Stimulated activated CD4-positive, alpha-beta T cell treated with anti-CD3 and anti-CD28 coated beads, TNF-alpha, amount 100 ng/mL, for 24 hours (primary cell): ENCODE measurements around the gene FAM193B.

Experiments
- DNase-seq, 3 experiments: peaks; one replicate each; pipeline ENCODE4 v3.0.0-alpha.2; 2020; ENCODE audit warnings: low read depth in 3 of 3

FAM193B gene

DNA sequence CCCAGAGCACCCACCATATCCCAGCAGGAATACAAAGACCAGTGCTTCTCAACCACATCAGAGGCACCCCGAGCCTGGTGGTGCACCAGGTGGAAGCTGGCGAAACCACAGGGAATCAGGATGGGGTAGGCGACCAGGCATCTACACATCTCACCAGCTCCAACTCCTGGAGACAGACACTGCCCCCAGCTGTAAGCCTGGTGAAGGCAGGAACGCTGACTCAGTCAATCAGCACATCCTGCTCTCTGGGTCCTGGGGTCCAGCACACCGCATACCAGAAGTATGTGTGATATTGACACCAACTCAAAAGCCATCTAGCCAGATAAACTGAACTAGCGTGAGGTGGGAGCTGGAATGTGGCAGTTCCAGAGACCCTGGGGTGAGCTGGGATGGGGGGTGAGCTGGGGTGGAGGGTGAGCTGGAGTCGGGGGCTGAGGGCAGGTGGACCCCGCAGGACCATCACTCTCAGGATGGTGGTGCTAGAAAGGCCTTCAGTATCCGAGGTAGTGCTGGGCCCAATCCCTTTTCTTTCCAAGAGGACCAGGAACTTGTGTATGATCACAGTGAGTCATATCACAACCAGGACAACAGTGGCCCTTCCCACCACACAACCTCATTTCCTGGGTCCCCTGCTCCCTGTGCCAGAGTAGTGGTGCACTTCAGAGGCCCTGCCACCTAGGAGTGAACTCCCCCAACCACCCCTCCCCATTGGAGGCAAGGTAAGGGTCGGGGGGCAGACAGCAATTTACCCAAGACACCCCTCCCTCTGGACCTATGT is 83.4 kb downstream of the FAM193B start:
- no peak for DNase-seq
